Activated T-cell treated with anti-CD3 and anti-CD28 coated beads, Interleukin-2, amount 50 U/mL, for 4 hours (primary cell): ENCODE measurements around the gene MYL1. TPM values are rescaled to one million over a fixed set of nuclear protein-coding genes. Genes with fewer than 3 reads are reported as not detected.

Experiments
- total RNA-seq, 3 donors: library from RNA; stranded (reverse); gene quantifications; one replicate each; pipeline ENCODE4 v1.2.1, GENCODE V29; 2021

The MYL1 gene
- total RNA-seq, 3 donors from 2014 or later, result not detected

Other genes starting within 250 kb of the MYL1 start
- 1 to 10 TPM; 1.5 to 2.7 (median 2.3) TPM for gene KANSL1L, start 143.8 kb downstream of the MYL1 start, total RNA-seq
- gene ACADL, start 89.7 kb downstream of the MYL1 start, total RNA-seq, result not detected
- gene LANCL1, start 161.6 kb upstream of the MYL1 start, total RNA-seq, result 10 to 100 TPM; 24.8 to 28.1 (median 25.7) TPM
- gene CPS1, start 241.4 kb upstream of the MYL1 start, total RNA-seq, result 1 to 10 TPM in 1 of 3 donors, under 1 TPM in 2; 0.73 to 1.3 (median 0.90) TPM